Activated CD8-positive, alpha-beta memory T cell treated with anti-CD3 and anti-CD28 coated beads for 24 hours (primary cell): ENCODE data around the gene SIAH1.
"Not testable (repeated sequence)": the region's sequence is repeated elsewhere in the genome, so short reads cannot be mapped to it uniquely, and the experiment has no call there.

ENCODE experiments used
- DNase-seq: peaks from one replicate; pipeline ENCODE4 v3.0.0-alpha.2; 2020

Gene SIAH1

GRCh38 chr16:48385253-48386150 lies at the start of gene SIAH1:
Gene SIAH1, minus strand, starts transcription at chr16:48385413. Its CDS starts 22,985 bp downstream, at chr16:48362428.
- peak; percentile 95 for DNase-seq

GRCh38 chr16:48434653-48435317 lies 49.6 kb upstream of the SIAH1 start:
- no peak for DNase-seq

GRCh38 chr16:48433850-48434530 lies 48.8 kb upstream of the SIAH1 start:
- no peak for DNase-seq

GRCh38 chr16:48433116-48433849 lies 48.1 kb upstream of the SIAH1 start:
- DNase-seq = no peak

GRCh38 chr16:48432136-48432535 lies 46.9 kb upstream of the SIAH1 start:
- no peak for DNase-seq

- DNase-seq = no peak
Observed at GRCh38 chr16:48430890-48431289, 45.7 kb upstream of the SIAH1 start.

GRCh38 chr16:48426244-48427141 lies 41.3 kb upstream of the SIAH1 start:
- DNase-seq = no peak

- no peak for DNase-seq
Observed at GRCh38 chr16:48422537-48422936, 37.3 kb upstream of the SIAH1 start.

- DNase-seq = no peak
Observed at GRCh38 chr16:48421741-48422140, 36.5 kb upstream of the SIAH1 start.

GRCh38 chr16:48420437-48420836 lies 35.2 kb upstream of the SIAH1 start:
- no peak for DNase-seq

- DNase-seq = not testable (repeated sequence)
Observed at GRCh38 chr16:48416617-48417016, 31.4 kb upstream of the SIAH1 start.

GRCh38 chr16:48413272-48413671 lies 28.1 kb upstream of the SIAH1 start:
- no peak for DNase-seq

- no peak for DNase-seq
Observed at GRCh38 chr16:48409839-48410632, 24.8 kb upstream of the SIAH1 start.

GRCh38 chr16:48408688-48409087 lies 23.5 kb upstream of the SIAH1 start:
- DNase-seq = no peak

GRCh38 chr16:48405907-48406306 lies 20.7 kb upstream of the SIAH1 start:
- no peak for DNase-seq

- DNase-seq = no peak
Observed at GRCh38 chr16:48405153-48405552, 19.9 kb upstream of the SIAH1 start.

- not testable (repeated sequence) for DNase-seq
Observed at GRCh38 chr16:48402547-48402946, 17.3 kb upstream of the SIAH1 start.

- DNase-seq = no peak
Observed at GRCh38 chr16:48395375-48395774, 10.2 kb upstream of the SIAH1 start.

GRCh38 chr16:48394355-48394703 lies 9.1 kb upstream of the SIAH1 start:
- no peak for DNase-seq

- DNase-seq = no peak
Observed at GRCh38 chr16:48393485-48394354, 8.5 kb upstream of the SIAH1 start.
